ENCODE measurements around the gene SH2D2A.

The SH2D2A gene

GRCh38 chr1:156816561-156817328, at the start of gene SH2D2A:
SH2D2A (minus strand) TSS chr1:156816848; CDS start chr1:156816708, 140 bp downstream.
- in situ Hi-C loops (cut with MboI; ENCODE audit: low sequenced_read_pairs), result no loop called here

DNA sequence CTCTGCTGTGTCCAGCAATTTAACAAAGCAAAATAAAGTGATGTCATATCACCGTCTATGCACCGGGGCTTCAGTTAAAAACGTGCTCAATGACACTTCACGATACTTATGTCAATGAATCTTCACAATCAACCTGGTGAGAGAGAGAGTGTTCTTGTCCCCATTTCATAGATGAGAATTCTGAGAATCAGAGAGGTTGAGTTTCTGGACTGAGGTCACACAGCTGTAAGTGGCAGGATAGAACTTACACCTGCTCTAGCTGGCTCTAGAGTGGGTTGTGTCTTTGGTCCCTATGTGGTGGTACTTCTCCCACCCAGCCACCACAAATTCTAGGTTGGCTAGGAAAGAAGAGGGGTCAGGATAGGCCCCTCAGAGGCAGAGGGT, 49.2 kb upstream of the SH2D2A start:
- in situ Hi-C loops (cut with MboI; ENCODE audit: low sequenced_read_pairs), result no loop called here

DNA sequence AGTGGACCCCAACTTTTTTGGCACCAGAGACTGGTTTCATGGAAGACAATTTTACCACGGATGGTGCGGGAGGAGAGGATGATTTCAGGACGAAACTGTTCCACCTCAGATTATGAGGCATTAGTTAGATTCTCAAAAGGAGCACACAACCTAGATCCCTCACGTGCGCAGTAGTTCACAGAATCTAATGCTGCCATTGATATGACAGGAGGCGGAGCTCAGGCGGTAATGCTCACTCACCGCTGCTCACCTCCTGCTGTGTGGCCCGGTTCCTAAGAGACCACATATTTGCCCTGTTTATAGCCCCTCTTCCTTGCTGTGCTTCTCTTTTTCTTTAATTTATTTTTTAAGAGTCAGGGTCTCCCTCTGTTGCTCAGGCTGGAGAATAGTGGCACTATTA, 48.6 kb upstream of the SH2D2A start:
- in situ Hi-C loops (cut with MboI; ENCODE audit: low sequenced_read_pairs), result no loop called here

DNA sequence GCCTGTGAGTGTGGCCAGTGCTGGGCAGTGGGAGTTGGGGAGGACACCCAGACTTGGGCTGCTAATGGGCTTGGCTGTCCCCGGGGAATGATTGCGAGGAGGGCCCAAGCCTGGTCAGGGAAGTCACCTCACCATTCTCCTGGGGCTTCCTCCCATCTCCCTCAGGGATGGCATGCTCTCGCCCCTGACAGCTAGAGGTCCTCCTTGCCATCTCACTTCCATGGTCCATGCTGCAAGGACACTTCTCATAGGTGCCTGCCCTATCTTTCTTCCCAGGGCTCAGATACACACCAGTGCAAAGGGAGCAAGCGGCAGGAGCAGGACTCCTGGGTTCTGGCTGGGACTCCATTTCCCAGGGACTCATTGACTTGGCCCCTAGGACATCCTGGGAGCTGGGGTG, 48.1 kb upstream of the SH2D2A start:
- in situ Hi-C loops (cut with MboI; ENCODE audit: low sequenced_read_pairs), result no loop called here

GRCh38 chr1:156863631-156864030, 47.0 kb upstream of the SH2D2A start:
- in situ Hi-C loops (cut with MboI; ENCODE audit: low sequenced_read_pairs), result no loop called here

DNA sequence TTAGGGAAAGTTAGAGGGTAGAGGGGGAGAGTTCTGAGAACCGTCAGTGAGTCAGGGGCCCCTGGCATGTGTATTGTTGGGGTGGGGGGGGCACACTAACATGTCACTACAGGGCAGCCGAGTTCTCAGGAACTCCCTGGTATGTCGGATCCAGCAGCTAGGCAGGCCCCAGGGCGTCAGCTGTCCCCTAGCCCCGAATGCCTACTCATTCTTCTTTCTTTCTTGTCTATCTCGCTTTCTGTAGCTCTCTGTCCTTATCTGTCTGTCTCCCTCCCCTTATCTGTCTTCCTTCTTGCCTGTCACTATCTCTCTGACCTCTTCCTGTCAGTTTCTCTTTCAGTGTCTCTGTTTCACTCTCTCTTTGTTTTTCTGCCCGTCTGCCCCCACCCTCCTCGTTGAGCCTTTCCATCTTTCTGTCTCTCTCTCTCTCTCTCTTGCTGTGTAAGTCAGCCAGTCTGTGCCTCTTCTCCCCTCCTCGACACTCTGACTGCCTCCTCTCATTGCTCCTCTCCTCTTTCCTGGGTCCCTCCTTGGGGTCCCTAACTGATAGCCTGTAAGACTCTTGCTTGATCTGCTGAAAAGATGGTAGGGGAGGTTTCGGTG, 46.5 kb upstream of the SH2D2A start:
- in situ Hi-C loops (cut with MboI; ENCODE audit: low sequenced_read_pairs), result no loop called here

DNA sequence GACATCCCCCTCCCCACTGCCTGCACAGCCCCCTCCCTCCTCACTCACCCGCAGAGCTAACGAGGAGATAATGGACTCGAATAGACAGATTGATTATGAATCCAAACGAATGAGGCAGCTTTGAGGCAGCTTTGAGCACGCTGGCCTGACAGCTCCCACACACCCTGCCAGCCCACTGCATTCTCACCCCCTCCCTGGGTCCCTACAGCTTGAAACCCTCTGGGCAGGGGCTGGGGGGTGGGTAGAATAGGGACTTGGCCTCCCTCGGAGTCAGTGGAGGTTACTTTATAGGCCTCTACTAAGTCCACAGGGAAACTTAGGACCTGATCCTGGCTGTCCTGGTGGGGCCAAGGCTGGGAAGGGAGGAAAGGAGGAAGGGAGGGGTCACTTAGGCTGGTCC, 45.9 kb upstream of the SH2D2A start:
- in situ Hi-C loops (cut with MboI; ENCODE audit: low sequenced_read_pairs), result no loop called here

- in situ Hi-C loops (cut with MboI; ENCODE audit: low sequenced_read_pairs), result no loop called here
Observed at GRCh38 chr1:156860628-156861423, 44.2 kb upstream of the SH2D2A start, which contains the start of gene NTRK1. NTRK1 (plus strand) TSS chr1:156860865; CDS start chr1:156860935, 70 bp downstream.

- in situ Hi-C loops (cut with MboI; ENCODE audit: low sequenced_read_pairs), result no loop called here
Observed at GRCh38 chr1:156860113-156860627, 43.5 kb upstream of the SH2D2A start.

- in situ Hi-C loops (cut with MboI; ENCODE audit: low sequenced_read_pairs), result no loop called here
Observed at GRCh38 chr1:156859523-156860112, 43.0 kb upstream of the SH2D2A start.

- in situ Hi-C loops (cut with MboI; ENCODE audit: low sequenced_read_pairs), result no loop called here
Observed at GRCh38 chr1:156858959-156859522, 42.4 kb upstream of the SH2D2A start, which contains the start of gene INSRR. INSRR (minus strand) TSS chr1:156859117; CDS start chr1:156858621, 496 bp downstream.

DNA sequence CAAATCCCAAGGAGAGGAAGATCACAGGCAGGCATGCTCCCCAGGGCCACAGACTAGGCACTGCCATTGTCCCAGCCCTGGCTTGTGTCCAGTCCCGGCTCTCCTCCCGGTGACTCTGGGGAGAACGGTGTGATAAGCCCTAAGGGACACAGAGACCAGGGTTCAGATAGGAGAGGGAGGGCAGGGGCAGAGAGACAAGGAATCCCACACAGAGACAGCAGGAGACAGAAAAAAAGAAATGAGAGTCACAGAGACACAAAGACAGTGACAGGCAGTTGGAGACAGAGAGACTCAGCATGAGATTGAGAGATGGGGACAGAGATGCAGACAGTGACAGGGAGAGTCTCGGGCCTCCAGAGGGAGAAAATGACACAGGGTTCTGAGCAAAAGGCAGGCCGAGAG, 41.9 kb upstream of the SH2D2A start:
- in situ Hi-C loops (cut with MboI; ENCODE audit: low sequenced_read_pairs), result no loop called here

DNA sequence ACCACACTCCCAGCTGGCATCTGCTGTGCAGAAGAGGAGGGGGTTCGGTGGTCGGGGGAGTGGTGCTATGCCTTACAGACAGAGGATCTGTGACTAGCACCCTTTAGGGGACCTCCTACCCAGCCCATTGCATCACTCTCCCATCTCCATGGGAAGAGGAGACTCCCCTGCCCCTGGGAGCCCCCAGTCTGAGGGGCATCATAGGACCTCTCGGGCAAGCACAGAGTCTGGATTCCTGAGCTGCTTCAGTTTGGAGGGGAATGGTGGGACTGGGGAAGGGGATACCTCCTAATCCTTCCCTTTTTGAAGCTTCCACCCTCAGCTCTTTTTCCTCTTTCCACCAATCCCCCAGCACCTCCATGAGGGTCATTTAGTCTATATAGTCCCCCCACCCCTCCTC, 40.9 kb upstream of the SH2D2A start:
- in situ Hi-C loops (cut with MboI; ENCODE audit: low sequenced_read_pairs), result no loop called here

GRCh38 chr1:156856282-156856785, 39.7 kb upstream of the SH2D2A start:
- in situ Hi-C loops (cut with MboI; ENCODE audit: low sequenced_read_pairs), result no loop called here

GRCh38 chr1:156854634-156855033, 38.0 kb upstream of the SH2D2A start:
- in situ Hi-C loops (cut with MboI; ENCODE audit: low sequenced_read_pairs), result no loop called here

GRCh38 chr1:156853761-156854160, 37.1 kb upstream of the SH2D2A start:
- in situ Hi-C loops (cut with MboI; ENCODE audit: low sequenced_read_pairs), result no loop called here

GRCh38 chr1:156852418-156852874, 35.8 kb upstream of the SH2D2A start:
- in situ Hi-C loops (cut with MboI; ENCODE audit: low sequenced_read_pairs), result no loop called here

DNA sequence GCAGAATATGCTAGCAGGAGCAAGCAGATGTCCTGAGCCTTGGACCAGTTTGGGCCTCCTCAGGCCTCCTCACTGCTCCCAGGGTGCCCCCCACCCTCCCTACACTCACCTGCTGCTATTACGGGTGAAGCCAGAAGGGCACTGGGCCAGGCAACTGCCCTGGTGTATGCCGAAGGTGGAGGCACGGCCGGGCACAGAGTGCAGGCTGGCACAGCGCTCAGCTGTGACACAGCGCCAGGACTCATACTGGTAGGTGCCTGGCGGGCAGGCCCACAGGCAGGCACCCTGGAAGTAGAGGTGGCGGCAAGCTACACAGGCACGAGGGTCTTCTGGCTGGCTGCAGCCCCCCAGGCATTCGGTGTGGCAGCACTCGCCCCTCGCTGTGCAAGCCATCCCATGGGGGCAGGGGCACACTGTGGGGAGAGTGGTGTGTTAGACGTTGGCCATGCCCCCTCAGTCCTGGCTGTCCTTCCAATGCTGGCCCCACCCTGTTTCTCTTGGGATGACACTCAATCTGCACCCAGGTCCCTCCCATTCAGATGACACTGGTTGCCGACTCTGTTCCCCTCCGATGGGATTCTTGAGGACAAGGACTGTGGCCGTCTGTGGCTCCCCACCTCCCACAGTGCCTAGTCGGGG, 35.2 kb upstream of the SH2D2A start:
- in situ Hi-C loops (cut with MboI; ENCODE audit: low sequenced_read_pairs), result no loop called here

GRCh38 chr1:156849151-156849496, 32.5 kb upstream of the SH2D2A start:
- in situ Hi-C loops (cut with MboI; ENCODE audit: low sequenced_read_pairs), result no loop called here

Data from HL-60/S4 (cell line).